Measurements from ENCODE around the gene CAMK1D. TPM values are rescaled to one million over a fixed set of nuclear protein-coding genes. Genes with fewer than 3 reads are reported as not detected.

Gene CAMK1D
- total RNA-seq, 2 experiments from 2014 or later = 19.0 to 25.6 TPM

DNA sequence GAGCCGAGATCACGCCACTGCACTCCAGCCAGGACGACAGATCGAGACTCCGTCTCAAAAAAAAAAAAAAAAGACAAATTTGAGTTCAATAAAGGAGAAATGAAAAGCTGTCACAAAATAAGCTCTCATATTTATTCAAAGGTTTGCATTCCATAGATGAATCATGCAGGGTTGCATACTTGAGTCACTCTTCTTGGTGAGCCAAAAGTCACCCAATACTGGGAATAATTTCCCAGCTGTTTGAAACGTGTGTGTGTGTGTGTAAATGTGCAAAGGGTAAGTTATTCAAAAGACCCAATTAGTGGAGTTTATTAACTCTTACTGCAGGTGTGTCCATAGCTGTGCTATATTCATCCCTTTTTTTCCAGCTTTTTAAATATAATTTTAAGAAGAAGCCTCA is 354.5 kb downstream of the CAMK1D start:
- H4K20me1 ChIP-seq (ENCODE audit: insufficient read depth, low read length) = 0 out of 2 replicates have a peak, but pooled peaks cover 4% of the 10 kb centered on the region
- no TSS peak for BruUV-seq (replicated peaks)
- no peaks in the 10 kb centered on the region for H3K4me1 ChIP-seq (ENCODE audit: insufficient read depth, low read length, poor library complexity, severe bottlenecking)
- intact Hi-C loops (cut with micrococcal nuclease; ENCODE audit: unreplicated experiment) = no loop called here
- H2AFZ ChIP-seq (ENCODE audit: low read length) = no peak overlapping the region
- no peaks in the 10 kb centered on the region for H3K36me3 ChIP-seq (ENCODE audit: insufficient read depth, low read length)
- no peak overlapping the region for H3K4me3 ChIP-seq (ENCODE audit: low read depth, low read length, poor library complexity, severe bottlenecking)
- no peak overlapping the region for H3K27ac ChIP-seq (ENCODE audit: low read depth, low read length, poor library complexity, severe bottlenecking)
- H3K79me2 ChIP-seq (ENCODE audit: insufficient read depth, low read depth, low read length) = no peaks in the 10 kb centered on the region
- no peaks in the 10 kb centered on the region for H3K9me2 ChIP-seq (ENCODE audit: insufficient read depth, low read length)
- DNase-seq (ENCODE audit: low spot score) = no peak
- H3K4me2 ChIP-seq (ENCODE audit: low read length) = no peak overlapping the region
- TF ChIP-seq CTCF (conservative IDR thresholded peaks at IDR 0.05; ENCODE audit: low read length) (no peak), EZH2phosphoT487 (IDR thresholded peaks at IDR 0.05; ENCODE audit: borderline replicate concordance, low read depth, low read length) (no peak)
- no peaks in the 10 kb centered on the region for H3K9me3 ChIP-seq (ENCODE audit: low read length)
- ChIA-PET CTCF (ENCODE audit: unreplicated experiment) (no interaction called here), POLR2A (interaction anchor here (0.7 kb wide), 2 partner anchors 201 to 564 kb away, joined by 3 to 6 read pairs; no protein-coding TSS in a partner anchor)

- TF ChIP-seq CTCF (conservative IDR thresholded peaks at IDR 0.05; ENCODE audit: low read length) = no peak
- TF ChIP-seq EZH2phosphoT487 (IDR thresholded peaks at IDR 0.05; ENCODE audit: borderline replicate concordance, low read depth, low read length) = no peak
- Histone ChIP-seq H3K9me2 (ENCODE audit: insufficient read depth, low read length) (no peaks in the 10 kb centered on the region), H2AFZ (ENCODE audit: low read length) (no peak overlapping the region), H3K4me2 (ENCODE audit: low read length) (no peak overlapping the region), H3K79me2 (ENCODE audit: insufficient read depth, low read depth, low read length) (no peaks in the 10 kb centered on the region), H3K4me1 (ENCODE audit: insufficient read depth, low read length, poor library complexity, severe bottlenecking) (no peaks in the 10 kb centered on the region), H4K20me1 (ENCODE audit: insufficient read depth, low read length) (0 out of 2 replicates have a peak, but pooled peaks cover 4% of the 10 kb centered on the region), H3K9me3 (ENCODE audit: low read length) (no peaks in the 10 kb centered on the region), H3K4me3 (ENCODE audit: low read depth, low read length, poor library complexity, severe bottlenecking) (no peak overlapping the region), H3K27ac (ENCODE audit: low read depth, low read length, poor library complexity, severe bottlenecking) (no peak overlapping the region), H3K36me3 (ENCODE audit: insufficient read depth, low read length) (no peaks in the 10 kb centered on the region)
- BruUV-seq (replicated peaks) = no TSS peak
- intact Hi-C loops (cut with micrococcal nuclease; ENCODE audit: unreplicated experiment) = no loop called here
- DNase-seq (ENCODE audit: low spot score) = no peak
- POLR2A ChIA-PET = interaction anchor here (0.6 kb wide), 1 partner anchor 120 kb away, joined by 3 read pairs; no protein-coding TSS in a partner anchor
- CTCF ChIA-PET (ENCODE audit: unreplicated experiment) = no interaction called here
Observed at GRCh38 chr10:12704488-12704887, 355.1 kb downstream of the CAMK1D start.

GRCh38 chr10:12705943-12706342 is 356.6 kb downstream of the CAMK1D start:
- Histone ChIP-seq H3K9me2 (ENCODE audit: insufficient read depth, low read length) (no peaks in the 10 kb centered on the region), H2AFZ (ENCODE audit: low read length) (no peak overlapping the region), H3K27ac (ENCODE audit: low read depth, low read length, poor library complexity, severe bottlenecking) (no peak overlapping the region), H3K4me3 (ENCODE audit: low read depth, low read length, poor library complexity, severe bottlenecking) (no peak overlapping the region), H3K9me3 (ENCODE audit: low read length) (no peaks in the 10 kb centered on the region), H3K79me2 (ENCODE audit: insufficient read depth, low read depth, low read length) (no peaks in the 10 kb centered on the region), H3K4me1 (ENCODE audit: insufficient read depth, low read length, poor library complexity, severe bottlenecking) (no peaks in the 10 kb centered on the region), H3K4me2 (ENCODE audit: low read length) (no peak overlapping the region), H3K36me3 (ENCODE audit: insufficient read depth, low read length) (no peaks in the 10 kb centered on the region), H4K20me1 (ENCODE audit: insufficient read depth, low read length) (0 out of 2 replicates have a peak, but pooled peaks cover 4% of the 10 kb centered on the region)
- TF ChIP-seq EZH2phosphoT487 (IDR thresholded peaks at IDR 0.05; ENCODE audit: borderline replicate concordance, low read depth, low read length) = no peak
- no peak for TF ChIP-seq CTCF (conservative IDR thresholded peaks at IDR 0.05; ENCODE audit: low read length)
- ChIA-PET CTCF (ENCODE audit: unreplicated experiment) (no interaction called here), POLR2A (no interaction called here)
- BruUV-seq (replicated peaks) = no TSS peak
- intact Hi-C loops (cut with micrococcal nuclease; ENCODE audit: unreplicated experiment) = no loop called here
- no peak for DNase-seq (ENCODE audit: low spot score)

Data from OCI-LY7 (cell line).